Adrenal gland (tissue), 5 donors: ENCODE measurements around the gene NIBAN1.

ENCODE experiments used
- CTCF ChIP-seq, 6 experiments: fragments of 450-650 bp in 4 of 6; fragments of 200-600 bp in 2 of 6; sonication (generic) in 1 of 6; IDR thresholded peaks; 1 replicate in 5 of 6; 2 replicates in 1 of 6; pipeline versions ENCODE4 v1.5.1 to v1.8.0; 2016 to 2021; ENCODE audit warnings: antibody characterized with exemption in 6 of 6, mild to moderate bottlenecking in 2 of 6, moderate library complexity in 1 of 6
- POLR2A ChIP-seq, 2 donors: fragments of 450-650 bp; IDR thresholded peaks; one replicate each; pipeline ENCODE4 v1.6.1; 2017; ENCODE audit warnings: antibody characterized with exemption in 2 of 2, mild to moderate bottlenecking in 2 of 2, moderate library complexity in 1 of 2
- donor health status: DM: no; HTN: no; CAD: no.

- TF ChIP-seq CTCF (IDR thresholded peaks at IDR 0.05) = no peak
- no peak for TF ChIP-seq POLR2A (IDR thresholded peaks at IDR 0.05)
These were observed 45.9 kb downstream of the NIBAN1 start for GRCh38 chr1:184928394-184928793.
